EL (cell line): Measurements from ENCODE around the gene SLC1A5.

ENCODE experiments used
- DNase-seq: peaks from one replicate; pipeline ENCODE4 v3.0.0-alpha.2; 2016

The SLC1A5 gene

DNA sequence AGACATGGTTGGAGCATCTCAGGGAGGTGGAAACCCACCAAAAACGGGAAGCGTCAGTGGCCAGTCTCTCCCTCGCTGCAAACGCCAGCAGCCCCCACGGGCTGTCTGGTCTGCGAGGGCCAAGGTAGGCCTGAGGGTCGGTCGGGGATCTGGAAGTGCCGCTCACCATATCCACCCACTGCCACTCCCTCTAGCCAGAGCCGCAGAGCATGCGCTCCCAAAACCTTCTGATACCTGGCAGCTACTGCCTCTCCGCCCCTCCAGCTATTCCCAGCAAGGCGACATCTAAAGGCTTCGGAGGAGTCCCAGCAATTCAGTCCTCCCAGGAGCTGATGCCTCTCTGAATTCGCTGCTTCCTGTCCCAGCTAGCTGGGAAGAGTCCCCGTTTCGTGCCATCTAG lies 46.9 kb downstream of the SLC1A5 start:
- no peak for DNase-seq

DNA sequence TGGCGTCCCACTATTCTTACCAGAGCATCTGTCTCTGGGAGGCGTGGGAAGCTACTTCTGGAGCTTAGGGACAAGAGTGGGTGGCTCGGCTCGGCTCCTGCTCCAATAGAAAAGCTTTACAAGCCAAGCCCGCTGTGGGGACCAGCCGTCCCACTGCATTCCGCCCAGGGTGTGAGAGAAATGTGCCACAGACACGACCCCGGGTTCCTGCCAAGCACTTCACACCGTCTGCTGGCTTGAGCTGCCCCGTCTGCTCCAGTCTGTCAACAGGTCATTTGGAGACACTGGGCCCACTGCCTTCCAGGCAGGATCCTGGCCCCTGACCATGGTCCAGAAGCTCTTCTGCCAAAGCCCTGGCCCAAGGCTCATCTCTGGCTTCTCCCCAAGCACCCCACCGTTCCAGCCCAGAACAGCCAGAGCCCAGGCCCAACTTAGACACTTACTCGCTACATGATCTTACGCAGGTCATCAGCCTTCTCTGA lies 49.1 kb downstream of the SLC1A5 start:
- no peak for DNase-seq

DNA sequence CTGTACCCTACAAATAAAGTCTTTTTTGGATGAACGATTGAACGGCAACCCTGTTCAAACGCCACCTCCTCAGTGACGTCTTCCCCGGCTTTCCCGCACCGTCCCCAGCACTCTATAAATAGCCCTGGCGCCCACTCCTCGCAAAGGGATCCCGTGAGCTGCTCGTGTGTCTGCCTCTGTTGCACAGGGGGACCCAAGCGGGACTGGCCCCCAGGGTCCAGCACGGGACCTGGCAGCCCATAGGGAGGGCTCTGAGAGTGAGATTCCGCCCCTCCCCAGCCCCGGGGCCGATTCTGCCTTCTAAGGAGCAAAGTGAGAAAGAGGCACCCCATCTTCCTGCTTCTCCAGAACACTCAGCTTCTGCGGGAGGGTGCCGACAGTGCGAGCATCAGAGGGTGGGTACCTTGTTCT lies 50.6 kb downstream of the SLC1A5 start:
- DNase-seq: no peak

DNA sequence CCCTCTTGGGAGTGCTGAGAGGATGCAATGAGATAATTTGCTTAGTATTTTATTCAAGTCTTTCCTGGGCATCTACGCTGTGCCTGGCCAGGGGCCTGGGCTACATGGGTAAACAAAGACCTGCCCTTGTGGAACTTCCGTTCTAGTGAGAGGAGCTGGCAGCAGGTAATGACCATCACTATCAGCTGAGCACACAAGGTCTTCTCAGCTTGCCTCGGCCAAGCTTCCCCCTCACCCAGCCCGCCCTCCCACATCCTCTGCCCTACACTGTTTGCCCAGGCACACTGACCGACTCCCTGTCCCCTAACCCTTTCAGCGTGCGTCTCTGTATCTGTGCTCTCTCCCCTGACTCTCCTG lies 51.1 kb downstream of the SLC1A5 start:
- DNase-seq: no peak

DNA sequence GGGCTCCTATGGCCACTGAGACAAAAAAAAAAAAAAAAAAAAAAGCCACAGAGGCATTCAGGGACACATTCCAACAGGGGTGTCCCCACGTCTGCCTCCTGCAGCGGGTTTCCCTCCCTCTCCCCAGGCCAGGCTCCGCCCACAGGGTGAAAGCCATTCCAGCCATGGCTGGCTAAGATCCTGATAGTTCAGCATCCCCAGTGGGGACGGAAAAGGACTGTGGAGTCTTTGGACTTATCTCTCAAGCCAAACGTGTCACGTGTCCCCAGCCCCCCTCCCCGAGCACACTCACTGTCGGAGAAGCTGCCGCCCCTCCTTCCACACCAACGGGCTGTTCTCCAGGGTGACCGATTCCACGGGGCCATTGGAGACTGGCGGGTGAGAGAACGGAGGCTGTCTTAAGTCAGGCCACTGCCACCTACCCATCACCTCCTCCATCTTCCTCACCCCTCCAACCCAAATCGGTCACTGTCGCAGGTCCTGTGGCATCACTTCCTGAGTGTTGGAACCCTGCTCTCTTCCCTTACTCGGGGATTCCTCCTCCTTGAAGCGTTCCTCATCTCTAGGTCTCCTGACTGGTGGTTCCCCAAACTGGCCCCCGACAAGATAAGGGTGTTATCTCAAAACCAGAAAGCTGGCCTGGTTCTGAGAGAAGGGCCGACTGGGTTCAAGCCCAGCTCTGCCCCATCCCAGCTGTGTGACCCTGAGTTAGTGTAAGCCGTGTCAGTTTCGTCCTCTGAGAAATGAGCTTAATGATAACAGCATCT lies 51.7 kb downstream of the SLC1A5 start:
- DNase-seq: no peak

DNA sequence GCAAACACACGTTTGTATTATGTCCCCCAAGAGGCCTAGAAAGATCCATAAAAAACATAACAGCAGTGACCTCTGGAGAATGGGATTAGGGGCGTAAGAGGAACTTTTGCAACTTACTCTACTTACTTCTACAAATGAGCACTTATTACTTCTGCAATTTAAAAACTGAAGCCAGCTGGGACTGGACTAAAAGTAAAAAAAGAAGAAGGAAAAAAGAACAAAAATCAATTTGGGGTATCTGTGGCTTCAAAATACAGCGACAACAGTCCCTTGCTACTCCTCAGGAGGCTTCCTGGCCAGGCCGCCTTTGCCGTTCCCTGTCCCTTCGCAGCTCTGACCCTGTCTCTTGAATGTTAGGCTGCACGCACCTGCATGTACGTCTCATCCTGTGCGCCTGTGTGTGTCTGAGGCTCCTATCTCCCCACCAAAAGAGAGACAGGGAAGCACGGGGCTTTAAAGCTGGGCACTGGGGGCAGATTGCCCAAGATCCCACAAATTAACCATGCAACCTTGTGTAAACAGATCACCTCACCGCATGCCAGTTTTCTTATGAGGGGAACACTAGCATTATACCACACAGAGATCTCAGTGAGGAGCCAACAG lies 54.6 kb downstream of the SLC1A5 start:
- no peak for DNase-seq

DNA sequence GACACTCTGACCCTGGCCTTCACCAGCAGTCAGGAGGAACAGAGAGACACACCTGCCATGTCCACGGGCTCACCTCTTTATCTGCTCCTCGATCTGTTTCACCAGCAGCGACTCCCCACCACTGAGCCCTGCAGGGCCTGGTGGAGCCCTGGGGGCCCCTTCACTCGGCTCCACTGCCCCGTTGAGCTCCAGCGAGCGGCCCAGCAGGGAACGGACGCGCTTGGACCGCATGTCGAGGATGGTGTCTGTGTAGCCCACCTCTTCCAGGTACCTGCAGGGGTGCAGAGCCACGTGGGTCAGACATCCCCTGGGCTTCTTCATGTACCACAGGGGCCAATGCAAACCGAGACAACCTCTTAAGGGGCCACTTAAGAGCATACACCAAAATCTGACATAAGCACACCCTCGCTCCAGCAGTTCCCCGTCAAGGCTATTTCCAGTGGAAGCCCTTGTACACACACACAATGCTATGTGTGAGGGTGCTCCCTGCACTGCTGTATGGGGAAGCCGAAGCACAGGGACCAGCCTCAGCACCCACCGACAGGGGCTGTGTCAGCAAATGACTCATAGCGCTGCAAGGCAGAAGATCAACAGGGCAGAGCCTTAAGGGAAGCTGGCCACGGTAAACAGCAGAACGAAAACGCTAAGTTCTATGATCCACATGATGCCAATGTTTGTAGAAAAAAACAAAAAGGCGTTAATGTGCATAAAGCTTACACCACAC lies 55.3 kb downstream of the SLC1A5 start:
- DNase-seq: peak; percentile 81

DNA sequence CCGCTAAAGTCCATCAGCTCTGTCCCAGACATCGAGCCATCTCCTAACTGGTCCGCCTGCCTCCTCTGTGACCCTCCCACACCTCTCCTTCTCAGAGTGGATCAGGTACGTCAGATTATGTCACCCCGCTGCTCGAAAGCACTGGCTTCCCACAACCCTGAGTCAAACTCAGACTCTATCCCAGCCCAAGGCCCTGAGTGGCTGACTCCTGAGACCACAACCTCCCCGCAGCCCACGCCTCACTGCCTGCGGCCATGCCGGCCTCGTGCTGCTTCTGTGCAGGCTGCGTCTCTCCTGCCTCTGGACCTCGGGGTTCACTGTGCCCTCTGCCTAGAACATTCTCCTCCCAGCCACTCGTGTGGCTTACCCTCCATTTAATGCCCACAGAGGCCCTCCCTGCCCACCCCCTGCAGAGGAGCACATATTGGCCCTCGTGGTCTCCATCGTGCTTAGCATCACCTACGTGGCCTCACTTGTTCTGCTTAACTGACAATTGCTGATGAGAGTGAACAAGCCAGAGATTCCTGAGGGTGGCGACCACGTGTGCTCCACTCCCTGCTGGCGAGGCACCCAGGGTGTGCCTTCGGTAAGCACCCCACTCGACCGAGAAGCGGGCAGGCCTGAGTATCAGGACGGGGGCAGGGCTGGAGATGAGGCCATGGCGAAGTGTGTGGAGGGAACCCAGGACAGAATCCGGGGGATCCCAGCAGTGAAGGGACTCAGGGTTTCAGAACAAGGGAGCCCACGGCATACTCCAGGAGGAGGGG lies 56.0 kb downstream of the SLC1A5 start:
- no peak for DNase-seq

DNA sequence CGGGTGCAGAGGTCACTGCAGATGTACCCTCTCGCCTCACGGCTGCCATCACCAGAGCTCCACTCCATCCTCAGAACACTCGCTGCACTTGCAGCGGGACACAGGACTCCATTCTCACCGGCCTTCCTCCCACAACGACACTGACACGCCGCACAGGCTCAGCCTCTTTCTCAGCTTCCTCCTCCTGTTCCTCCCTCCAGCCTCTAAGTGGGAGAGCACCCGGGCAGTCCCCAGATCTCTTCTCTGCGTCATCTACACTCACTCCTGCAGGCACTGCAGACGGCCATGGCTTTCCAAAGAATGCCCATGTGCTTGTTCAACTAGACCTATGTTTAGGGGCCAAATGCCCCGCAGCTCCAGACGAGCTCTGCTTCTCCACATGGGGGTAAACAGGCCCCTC lies 56.8 kb downstream of the SLC1A5 start:
- DNase-seq: no peak

DNA sequence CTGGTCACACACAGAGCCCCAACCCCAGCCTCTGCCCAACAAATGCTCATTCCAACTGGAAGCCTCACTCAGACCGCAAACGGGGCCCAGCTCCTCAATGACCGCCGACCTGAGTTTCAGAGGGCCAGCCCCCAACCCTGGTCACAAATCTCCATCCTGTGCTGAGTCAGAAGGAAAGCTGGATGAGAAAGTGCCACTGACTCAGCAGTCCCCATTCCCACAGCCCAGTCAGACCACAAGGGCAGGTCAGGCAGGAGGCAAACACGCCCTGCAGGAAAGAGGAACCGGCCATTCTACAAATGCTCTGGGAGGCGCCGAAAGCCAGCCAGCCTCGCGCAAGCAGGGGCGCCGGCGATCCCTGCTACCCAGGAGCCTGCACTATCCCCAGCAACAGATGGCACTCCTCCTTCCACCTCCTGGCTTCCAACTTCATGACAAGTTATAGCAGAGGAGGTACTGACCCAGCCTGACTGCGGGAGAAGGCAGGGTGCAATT lies 57.3 kb downstream of the SLC1A5 start:
- DNase-seq: peak; percentile 97

DNA sequence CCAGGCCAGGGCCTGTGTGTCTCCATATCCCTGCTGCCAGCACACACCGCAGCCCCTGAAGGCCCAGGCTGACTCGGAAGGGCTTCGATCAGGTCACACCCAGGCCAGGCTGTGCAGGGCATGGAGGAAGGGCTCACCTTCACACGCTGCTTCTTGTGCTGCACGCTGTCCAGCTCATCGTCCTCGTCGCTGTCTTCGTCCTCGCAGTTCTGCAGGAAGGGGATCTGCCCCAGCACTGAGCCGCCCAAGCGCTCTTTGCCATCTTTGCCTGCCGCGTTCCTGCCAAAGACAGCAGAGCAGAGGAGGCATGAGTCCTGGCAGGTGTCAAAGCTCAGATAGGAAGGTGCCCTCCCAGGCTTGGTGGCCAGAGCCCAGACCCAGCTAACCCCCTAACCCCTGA lies 57.8 kb downstream of the SLC1A5 start:
- DNase-seq: no peak

DNA sequence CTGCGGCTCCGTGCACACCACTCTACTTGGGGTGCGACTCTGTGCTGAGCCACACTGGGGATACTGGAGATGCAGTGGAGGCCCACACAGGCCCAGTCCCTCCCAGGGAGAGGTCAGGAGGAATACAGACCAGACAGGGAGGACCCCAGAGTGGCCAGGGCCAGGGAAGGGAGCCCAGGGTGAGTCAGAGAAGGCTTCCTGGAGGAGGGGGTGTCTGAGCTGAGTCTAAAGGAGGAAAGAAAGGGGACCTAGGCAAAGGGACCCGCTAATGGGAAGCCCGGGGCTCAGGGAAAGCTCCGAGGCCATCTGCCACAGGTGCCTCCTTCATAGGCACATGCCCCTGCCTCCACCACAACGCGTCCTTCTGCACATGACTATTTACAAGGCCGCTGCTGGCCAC lies 58.2 kb downstream of the SLC1A5 start:
- no peak for DNase-seq

DNA sequence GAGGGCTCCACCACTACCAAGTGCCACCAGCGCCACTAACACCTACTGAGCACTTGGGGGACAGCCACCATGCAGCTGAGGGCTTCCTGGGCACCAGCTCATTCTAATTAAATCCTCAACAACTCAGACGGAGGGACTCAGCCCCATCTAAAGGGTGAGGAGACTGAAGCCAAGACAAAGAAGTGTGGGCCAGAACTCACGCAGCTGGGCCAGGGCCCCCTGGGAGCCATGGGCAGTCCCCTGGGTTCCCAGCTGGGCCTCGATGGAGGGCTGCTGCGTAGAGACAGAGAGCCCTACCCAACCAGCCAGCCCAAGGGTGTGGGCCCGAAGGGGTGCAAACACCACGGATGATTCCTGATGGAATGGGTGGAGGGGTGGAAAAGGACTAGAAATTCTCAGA lies 58.7 kb downstream of the SLC1A5 start:
- DNase-seq: no peak

DNA sequence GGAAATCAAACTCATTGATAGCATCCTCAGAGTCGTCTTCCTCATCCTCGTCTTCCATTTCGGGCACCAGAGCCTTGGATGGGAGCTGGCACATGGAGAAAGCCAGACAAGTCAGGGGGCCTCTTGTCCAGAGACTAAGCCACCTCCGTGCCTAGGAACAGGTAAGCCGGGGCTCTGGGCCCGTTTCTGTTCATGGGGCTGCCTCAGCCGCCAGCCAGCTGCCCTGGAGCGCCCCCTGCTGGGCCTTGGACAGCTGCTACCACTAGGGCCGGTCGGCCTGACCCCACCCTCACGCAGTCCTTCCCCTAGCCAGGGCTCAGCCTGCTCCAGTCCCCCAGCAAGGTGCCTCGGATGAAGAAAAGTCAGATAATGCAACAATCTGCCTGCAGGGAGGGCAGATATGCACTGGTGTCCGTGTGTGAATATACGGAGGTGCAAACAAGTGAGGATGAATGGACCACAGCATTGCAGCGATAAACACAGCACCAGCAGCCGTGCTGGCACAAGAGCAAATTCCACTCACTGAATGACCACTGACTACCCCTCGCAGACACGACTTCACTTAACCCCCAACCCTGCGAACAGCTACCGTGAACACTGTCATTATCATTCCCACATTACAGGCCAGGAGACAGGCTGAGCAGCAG lies 59.6 kb downstream of the SLC1A5 start:
- DNase-seq: peak; percentile 55

DNA sequence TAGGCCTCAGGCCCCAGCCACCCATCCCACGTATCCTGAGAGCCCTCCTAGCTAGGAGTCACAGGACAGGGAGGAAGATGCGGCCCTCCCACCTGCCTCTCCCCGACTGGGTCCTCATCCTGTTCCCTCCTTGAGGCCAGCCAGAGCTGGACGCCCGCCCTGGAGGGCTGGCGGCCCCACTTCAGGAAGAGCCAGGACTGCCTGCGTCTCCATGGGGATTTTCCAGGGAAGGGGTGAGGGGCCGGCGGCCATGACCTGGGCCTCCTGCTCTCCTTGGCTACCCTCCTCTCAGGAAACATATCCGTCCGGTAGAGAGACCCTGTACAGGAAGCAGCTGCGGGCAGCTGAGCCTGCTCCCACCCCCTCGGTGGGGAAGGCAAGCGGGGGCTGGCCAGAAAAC lies 60.2 kb downstream of the SLC1A5 start:
- no peak for DNase-seq

DNA sequence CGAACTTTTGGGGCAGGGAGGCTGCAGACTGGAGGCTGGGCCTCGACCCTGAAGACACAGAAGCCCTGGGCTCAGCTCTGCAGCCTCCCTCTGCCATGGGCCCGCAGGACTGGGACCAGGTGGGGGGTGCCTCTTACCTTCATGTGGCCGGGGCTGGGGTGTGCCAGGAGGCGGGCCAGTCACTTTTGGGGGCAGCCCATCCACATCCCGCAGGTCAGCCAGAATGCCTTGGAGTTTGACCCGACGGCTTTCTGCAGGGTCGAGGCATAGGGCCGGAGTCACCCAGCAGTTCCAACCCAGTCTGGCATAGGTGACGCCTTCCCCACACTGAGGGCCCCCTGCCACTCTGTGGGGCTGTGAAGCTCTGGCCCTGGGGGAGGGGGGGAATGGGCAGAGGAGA lies 60.6 kb downstream of the SLC1A5 start:
- no peak for DNase-seq

DNA sequence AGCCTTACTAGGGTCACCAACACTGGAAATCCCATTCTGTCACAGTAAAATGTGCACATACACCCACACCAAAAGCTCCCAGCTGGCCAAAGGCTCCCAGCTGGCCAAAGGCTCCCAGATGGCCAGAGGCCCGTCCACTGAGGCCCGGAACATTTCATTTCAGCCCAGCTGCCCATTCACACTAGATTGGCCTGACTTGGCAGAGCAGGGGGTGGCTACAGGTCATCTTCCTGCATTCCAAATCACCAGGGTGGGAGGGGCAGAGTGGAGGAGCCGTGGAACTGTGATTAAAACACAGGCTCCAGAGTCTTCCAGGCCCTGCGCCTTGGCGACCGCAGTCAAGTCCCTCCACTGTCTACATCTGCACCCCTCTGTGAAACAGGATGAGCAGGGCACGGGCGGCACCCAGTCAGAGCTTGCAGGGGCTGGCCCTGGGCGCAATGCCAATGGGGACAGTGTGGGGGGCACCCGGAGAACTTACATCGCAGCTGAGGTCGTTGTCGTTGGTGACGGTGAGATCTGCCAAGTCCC lies 61.4 kb downstream of the SLC1A5 start:
- no peak for DNase-seq

DNA sequence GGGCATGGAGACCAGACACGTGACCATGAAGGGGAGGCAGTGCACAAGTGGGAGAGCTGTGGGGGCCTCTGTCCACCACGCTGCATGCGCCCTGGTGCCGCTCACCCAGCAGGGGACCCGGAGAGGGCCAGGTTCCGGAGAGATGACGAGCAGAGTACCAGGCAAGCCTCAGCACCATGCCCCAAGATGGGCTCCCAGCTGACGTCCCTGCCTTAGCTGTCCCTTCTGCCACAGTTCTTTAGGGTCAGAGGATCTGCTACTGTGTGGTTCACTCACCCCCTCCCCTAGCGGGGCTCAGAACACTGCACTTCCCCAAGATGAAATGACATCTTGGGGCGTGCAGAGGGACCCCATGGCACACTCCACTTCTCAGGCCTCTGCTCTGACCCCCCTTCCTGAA lies 61.8 kb downstream of the SLC1A5 start:
- no peak for DNase-seq

DNA sequence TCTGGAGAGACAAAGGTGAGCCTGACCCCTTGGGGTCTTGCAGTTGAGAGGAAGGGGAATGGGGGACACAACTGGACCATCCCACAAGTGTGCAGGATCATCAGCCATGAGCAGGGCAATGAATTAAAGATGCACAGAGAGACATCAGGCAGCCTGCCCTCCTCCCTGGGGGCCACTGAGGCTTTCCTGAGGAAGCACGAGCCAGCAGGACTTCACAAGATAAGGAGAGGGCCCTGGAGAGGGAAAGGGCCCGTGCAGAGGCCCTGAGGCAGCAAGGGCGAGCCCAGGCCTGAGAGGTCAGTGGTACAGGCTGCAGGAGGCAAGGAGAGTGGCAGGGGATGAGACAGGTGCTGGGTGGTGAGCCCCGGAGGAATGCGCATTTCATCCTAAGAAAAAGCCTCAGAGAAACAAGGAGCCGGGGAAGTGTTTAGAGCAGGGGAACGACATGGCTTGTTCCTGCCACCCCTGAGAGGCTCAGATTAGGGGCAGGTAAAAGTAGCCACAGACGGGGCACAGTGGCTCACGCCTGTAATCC lies 62.5 kb downstream of the SLC1A5 start:
- DNase-seq: no peak

DNA sequence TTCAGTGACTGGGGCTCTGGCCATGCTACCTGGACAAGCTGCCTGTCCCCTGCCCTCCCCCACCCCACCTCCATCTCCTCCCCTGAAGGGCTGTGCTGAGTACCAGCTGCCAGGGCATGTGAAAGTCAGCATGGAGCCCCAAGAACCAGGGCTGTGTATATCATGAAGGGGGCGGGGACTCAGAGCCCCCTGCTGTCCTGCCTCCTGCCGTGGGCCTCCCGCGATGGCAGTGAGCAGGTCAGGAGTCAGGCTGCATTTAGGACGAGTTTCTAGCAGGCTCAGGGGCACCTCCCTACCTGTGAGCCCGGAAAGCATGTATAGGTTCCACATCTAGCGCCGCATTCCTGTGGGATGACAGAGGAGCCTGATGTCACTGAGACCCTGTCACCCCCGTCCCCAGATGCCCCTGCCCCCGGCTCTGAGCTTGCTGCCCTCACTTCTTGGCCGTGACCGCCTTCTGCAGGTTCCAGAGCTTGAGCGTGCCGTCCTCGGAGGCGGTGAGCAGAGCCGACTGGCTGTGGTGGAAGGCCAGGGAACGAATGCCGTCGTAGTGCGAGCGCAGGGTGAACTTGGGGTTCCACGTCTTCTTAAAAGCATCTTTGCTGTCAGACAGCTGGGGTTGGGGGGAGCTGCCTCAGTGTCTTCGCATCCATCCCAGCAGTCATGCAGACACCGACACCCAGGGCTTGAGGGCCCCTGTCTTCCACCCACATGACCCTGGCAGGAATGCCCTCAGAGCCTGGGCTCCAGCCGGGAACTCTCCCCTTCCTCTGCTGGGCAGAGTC lies 63.2 kb downstream of the SLC1A5 start:
- no peak for DNase-seq
